GM19372 (cell line): Measurements from ENCODE around the gene ANXA2R.
"Not testable (repeated sequence)": the region's sequence is repeated elsewhere in the genome, so short reads cannot be mapped to it uniquely, and the experiment has no call there.

Experiments used
- ATAC-seq: cut with Tn5 transposase; IDR thresholded peaks from one replicate; pipeline ENCODE4 v1.9.1; 2021; ENCODE audit warnings: mild to moderate bottlenecking, low read depth, moderate library complexity; ENCODE audit not compliant: unreplicated experiment

ANXA2R gene

DNA sequence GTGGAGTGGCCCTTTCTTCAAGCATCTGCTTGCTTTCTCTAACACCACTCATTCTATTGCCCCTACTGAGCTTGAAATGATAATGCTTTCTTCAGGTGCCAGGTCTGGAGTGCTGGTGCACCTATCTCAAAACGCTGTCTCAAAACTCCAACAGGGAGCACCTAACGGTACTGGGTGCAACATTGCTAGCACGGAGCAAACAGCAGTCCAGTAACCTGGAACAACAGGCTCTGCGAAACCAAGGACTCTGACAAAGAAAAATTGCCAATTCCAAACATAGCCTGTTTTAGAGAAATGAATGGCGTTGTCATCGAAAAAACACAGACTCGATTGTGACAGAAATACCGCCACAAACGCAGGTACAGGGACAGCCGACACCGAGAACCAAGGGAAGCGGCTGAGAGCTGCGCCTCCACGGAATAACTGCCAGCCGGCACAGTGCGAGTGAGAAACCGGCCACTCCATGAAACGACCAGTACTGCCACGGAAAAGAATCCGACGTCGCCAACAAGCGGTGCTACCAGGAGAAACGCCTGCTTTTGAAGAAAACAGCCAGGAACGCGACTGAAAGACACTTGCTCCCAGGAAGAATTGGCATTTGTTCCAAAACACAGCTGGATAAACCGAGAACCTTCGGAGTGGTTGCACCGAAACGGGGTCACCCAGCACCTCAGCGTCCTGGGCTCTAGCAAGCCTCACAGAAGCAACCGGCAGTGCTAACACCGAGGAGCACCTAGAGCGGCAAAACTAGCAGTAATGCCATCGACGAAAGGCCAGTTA, 3.1 kb downstream of the ANXA2R start:
- ATAC-seq: no peak

DNA sequence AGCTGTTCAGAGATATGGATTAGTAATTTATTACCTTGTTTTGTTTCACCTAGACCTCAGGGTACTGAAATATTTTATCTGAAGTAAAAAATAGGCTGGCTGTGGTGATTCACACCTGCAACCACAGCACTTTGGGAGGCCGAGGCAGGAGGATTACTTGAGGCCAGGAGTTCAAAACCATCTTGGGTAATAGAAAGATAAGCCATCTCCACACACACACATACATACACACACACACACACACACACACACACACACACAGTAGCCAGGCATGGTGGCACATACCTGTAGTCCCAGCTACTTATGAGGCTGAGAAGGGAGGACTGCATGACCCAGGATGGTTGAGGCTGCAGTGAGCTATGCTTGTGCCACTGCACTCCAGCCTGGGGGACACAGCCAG, 3.7 kb downstream of the ANXA2R start:
- no peak for ATAC-seq

DNA sequence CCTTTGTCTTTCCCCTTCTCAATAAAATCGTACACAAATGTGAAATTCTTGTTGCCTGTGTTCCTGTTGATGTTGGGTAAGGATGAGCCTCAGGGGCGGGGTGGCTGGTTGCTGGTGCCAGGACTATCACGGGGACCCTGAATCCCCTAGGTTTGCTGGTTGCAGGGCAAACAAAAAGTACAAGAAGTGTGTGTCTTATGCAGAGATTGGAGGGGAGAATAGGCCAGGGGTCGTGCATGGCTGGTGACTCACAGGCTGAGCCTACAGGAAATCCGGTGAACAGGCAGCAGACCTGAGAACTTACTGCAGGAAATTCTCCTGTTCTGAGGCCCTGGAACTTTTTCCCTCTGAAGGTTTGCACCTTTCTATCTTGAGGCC, 5.5 kb downstream of the ANXA2R start:
- no peak for ATAC-seq

DNA sequence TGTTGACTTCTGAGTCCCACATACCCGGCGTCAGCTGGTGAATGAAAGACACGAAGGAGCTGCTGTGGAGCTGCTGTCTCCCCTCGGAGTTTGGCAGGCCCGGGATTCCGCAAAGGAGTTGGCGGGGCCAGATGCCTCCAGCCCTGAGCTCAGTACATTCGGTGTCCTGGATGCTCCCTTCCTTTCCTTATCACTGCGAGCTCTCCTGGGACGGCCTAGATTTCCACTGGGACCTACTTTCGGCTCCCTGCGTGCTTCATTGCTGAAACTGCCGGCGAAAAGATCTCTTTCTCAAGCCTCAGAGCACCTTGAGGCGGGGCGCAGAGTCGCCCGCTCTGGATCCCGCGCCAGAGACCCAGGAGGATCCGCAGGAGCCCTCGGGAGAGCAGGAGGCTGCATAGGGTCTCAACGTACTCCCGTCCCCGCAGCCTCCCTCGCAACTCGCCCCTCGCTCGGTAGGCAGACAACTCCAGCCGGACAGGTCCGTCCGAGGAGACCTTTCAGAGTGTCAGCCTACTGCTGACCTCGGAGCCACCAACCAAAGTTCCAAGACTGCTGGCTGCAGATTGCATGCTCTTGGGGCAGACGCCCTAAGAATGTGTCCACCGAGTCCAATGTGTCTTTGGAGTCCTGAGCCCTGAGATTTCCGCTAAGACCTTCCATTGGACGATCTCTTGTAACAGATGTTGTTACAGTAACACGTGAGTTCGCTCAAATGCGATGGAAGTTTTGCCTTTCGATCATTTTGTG, 6.1 kb downstream of the ANXA2R start:
- ATAC-seq: no peak

DNA sequence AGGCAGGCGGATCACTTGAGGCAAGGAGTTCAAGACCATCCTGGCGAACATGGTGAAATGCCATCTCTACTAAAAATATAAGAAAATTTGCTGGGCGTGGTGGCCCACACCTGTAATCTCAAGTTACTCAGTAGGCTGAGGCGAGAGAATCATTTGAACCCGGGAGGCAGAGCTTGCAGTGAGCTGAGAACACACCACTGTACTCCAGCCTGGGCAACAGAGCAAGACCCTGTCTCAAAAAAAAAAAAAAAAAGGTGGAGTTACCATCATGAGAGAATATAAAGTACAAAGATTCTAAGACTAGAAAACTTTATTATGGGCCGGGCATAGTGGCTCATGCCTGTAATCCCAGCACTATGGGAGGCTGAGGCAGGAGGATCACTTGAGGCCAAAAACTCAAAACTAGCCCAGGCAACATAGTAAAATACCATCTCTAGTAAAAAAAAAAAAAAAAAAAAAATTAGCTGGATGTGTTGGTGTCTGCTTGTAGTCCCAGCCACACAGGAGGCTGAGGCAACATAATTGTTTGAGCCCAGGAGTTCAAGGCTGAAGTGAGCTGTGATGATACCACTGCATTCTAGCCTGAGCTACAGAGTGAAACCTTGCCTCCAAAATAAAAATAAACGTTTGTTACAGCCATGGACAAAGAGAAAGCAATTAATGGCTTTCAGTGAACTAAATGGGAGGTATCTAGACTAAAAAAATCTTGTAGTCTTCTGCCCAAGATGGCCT, 12.9 kb downstream of the ANXA2R start:
- no peak for ATAC-seq

DNA sequence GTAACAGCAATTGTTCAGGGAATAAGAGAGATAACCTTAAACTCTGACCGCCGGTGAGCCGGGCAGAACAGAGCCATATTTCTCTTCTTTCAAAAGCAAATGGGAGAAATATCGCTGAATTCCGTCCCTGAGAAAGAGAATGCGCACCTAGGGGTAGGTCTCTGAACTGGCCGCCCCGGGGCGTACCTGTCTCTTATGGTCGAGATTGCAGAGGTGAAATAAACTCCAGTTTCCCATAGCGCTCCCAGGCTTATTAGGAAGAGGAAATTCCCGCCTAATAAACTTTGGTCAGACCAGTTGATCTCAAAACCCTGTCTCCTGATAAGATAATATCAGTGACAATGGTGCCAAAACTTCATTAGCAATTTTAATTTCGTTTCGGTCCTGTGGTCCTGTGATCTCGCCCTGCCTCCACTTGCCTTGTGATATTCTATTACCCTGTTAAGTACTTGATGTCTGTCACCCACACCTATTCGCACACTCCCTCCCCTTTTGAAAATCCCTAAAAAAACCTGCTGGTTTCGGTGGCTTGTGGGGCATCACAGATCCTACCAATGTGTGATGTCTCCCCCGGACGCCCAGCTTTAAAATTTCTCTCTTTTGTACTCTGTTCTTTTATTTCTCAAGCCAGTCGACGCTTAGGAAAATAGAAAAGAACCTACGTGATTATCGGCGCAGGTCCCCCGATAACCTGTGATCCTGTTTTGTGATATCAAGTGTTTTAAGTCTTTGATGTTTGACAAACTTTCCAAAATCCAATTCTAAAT, 14.8 kb downstream of the ANXA2R start:
- not testable (repeated sequence) for ATAC-seq

DNA sequence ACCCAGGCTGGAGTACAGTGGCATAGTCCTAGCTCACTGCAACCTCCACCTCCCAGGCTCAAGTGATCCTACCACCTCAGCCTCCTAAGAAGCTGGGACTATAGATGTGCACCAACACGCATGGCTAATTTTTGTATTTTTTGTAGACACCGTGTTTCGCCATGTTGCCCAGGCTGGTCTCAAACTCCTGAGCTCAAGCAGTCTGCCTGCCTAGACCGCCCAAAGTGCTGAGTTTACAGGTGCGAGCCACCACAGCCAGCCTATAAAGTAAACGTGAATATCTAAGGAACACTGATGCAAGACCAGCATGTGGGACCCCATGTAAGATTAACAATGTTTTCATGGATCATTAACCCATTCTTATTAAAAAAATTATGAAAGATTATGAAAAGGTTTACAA, 15.9 kb downstream of the ANXA2R start:
- ATAC-seq: no peak

DNA sequence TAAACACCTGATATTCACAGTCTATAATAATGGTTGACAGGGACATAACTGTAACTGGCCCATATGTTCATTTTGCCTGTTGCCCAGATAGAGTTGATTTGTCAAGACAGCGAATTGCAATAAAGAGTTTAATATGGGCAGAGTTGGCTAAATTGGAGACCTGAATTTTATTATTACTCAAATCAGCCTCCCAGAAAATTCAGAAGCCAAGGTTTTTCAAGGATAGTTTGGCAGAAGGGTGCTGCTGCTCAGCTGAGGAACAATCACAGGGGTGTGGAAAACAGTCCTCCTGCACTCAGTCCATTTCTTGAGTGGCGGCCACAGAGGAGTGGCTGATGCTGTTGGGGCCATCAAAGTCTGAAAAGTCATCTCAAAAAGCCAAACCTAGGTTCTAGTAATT, 19.0 kb downstream of the ANXA2R start:
- ATAC-seq: no peak

DNA sequence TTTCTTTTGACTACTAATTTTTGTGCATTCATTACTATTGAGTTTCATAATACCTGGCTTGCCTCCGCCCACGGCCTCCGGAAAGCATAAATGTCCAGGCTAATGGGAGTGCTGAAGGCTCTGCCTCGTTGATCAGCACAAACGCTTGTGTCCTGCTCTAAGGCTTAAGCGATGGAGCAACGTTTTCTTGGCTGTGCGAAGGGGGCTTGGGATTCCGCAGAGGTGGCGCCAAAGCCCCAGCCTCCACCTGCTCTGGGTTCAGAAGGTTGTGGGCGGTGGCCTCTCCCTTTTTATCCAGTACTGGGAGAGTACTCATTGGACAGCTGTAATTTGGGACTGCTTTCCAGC, 19.7 kb downstream of the ANXA2R start:
- ATAC-seq: peak; percentile 5

DNA sequence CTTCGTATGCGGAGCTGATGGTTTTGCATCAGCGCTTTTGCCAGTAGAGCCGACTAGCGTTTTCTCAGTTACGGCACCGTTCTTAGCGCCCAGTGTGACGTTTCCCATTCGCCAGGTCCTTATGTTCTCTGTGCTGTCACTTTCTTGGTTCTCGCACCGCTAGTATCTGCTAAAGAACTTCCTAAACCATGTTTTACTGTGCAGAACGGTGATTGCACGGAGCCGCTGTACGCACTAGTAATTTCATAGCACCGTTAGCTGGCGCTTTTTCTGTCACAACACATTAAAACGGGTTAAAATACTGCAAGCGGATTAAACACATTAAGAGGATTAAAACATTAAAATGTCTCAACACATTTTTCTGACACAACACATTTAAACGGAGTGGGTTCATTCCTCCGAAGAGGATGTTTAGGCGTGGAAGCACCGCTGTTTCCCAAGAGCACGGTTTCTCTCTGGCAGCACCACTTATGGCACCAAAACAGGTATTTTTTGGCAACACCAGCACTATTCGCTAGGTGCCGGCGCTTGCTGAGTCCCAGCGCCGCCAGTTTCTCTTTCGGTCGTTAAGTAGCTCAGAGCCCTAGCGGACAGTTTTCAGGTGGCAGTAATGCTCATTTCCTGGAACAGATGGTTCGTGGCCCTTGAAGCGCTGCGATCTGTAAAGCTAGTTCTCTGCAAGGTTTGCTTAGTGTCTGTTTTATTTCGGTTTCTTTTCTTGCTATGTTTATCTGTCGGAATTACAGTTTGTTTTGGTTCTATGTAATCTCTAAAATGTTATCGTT, 20.3 kb downstream of the ANXA2R start:
- ATAC-seq: peak; percentile 73

DNA sequence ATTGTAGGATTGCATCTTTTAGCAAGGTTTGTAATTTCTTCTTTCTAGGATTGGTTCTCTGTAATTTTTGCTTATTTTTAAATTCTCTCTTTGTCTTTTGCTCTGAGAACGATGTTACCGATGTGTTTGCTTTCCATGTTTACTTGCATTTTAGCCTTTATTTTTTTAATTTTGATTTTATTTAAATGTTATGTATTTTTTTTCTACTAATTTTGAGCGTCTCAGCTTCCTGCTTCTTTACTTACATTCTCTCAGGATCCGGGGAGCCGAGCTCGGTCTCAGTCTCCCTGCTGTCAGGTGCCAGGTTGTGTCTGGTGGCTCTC, 20.9 kb downstream of the ANXA2R start:
- ATAC-seq: no peak

DNA sequence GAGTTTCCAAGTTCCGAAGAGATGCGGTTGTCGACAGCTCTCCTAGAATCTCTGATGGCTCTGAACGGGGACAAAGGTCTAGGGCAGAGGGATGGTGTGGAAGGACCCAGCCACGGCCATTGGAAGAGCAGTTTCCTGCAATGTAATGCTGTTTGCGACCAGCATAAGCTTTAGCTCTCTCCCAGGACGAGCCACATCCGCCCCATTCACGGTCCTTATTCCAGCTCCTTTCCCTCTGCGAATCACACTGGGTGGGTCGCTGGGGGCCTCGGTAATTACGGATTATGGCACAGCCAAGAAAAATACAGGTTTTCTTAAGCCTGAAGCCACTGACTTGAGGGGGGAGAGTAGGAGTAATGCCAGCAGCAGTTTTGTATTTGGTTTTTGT, 22.7 kb downstream of the ANXA2R start:
- no peak for ATAC-seq

DNA sequence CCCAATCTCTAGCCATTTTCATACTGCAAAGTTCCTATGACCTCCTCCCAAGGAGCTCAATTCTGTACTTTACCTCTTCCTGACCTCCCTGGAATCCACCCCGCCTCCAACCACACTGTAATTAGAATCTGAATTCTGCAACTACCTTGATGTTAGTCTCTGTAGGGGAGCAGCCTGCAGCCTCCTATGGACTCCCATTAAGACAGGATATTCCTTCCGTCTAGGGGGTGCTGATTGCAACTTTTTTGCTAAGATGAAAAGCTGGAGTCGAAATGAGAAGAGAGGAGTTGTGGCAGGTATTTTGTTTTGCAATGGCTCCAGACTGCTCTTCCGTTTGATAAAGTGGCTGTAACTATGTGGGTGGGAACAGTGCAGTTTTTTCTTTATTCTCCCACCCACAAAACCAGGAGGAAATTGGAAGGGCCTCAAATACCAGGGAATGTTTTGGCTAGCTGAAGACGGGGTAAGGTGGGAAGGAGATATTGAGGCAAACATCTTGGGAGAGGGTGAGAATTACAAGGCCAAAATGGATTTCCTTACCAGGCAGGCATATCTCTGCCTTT, 23.8 kb downstream of the ANXA2R start:
- no peak for ATAC-seq

DNA sequence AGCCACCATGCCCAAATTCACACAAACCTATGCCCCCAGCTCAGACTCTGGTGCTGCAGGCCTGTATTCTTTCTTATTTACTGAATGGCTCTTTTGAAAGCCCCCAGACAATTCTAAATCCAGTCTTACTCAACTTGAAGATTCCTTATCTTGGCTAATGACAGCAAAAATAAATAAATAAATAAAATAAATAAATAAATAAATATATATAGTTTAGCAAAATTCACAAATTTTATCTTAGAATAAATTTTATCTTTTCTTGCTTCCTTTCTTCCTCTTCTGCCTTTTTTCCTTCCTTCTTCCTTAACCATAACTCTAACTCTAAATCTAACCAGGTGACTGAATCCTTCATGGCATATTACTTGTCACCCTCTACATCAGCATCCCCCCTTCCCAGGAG, 25.6 kb downstream of the ANXA2R start:
- no peak for ATAC-seq

DNA sequence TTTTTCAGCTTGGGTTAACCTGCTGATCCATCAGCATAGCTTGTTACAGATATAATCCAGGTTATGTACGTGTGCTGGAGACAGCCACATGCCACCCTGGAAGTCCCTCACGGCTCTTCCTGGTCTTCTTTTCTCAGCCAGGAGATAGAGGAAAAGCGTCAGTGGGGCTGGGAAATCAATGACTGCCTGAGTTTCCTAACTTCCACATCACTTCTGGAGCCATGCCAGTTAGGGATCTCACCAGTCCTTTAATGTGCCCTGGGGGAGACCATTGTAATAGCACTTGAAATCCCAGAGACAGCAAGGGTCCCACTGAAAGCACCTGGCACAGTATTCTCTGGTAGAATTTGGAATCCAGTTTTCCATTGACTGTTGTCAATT, 29.2 kb downstream of the ANXA2R start:
- ATAC-seq: no peak

DNA sequence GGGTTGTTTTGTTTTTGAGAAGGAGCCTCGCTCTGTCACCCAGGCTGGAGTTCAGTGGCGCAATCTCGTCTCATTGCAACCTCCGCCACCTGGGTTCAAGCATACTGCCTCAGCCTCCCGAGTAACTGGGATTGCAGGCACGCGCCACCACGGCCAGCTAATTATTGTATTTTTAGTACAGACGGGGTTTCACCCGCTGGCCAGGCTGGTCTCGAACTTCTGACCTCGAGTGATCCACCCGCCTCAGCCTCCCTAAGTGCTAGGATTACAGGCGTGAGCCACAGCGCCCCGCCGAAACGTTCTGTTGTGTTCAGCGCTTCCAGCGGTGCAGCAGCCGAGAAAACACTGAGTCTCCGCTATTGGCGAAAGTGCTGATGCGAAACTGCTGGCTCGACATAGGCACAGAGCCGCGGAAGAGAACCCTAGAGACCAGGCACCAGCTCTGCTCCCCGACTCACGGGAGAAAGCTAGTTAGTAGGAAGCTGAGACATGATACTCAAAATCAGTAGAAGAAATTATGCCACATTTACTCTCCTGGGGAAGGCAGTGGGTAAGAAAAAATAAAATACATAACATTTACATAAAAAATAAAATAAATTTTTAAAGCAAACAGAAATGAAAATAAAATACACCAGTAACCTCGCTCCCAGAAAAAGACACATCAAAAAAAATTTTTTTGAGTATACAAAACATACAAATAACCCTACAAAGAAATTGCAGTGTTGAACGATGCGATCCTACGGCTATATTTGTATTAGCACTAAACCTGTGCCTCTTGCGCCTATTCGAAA, 31.6 kb downstream of the ANXA2R start:
- ATAC-seq: peak; percentile 42

DNA sequence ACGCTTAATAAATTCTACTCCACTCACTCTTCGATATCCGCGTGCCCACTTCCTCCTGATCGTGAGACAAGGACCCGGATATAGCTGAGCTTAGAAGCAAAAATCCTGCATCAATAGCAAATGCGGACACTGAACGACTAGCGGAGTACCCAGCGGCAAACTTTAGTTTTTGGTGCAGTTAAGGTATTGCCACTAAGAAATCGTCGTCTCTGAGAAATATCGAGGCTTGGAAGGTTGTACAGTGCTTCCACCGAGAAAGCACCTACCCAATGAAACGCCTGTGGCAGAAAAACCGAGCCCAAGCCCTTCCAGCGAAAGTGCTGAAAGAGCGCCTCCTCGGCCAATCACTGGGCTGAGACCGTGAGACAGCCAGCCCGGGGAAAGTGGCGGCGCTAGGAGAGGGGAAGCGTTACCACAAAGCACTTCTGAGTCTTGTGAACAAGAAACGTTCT, 32.2 kb downstream of the ANXA2R start:
- peak; percentile 40 for ATAC-seq

DNA sequence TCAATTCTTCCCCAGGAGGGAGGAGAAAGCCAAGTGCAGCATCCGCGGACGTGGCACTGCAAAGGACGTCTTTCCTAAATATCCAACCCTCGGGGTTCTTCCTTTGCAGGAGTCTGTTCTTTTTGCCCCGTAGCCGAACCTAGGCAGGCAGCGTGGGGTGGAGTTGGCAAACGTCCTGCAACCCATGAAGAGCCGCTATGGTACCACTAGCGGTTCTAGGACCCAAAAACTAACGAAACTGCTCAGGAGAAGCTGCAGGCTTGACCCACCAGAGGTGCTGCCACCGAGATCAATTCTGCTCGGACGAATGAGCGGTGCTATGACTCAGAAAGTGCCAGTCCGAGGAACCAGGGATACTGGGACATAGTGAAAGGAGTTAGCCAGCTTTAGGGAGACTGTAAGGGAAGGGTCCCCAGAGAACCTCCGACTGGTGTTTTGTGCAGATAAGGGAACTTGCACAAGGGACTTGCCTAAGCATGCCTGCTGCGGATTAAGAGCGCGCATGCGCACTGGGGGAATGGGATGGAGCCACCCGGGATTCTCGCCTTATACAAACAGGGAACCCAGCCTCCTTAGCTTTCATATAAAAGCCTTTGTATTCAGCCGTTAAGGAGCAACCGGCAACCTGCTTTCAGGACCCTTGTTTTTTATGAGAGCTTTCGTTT, 32.7 kb downstream of the ANXA2R start:
- peak; percentile 24 for ATAC-seq
